ENCODE results near the gene EDA. TPM values are rescaled to one million over a fixed set of nuclear protein-coding genes. Genes with fewer than 3 reads are reported as not detected.
"Not testable (repeated sequence)": the region's sequence is repeated elsewhere in the genome, so short reads cannot be mapped to it uniquely, and the experiment has no call there.

Gene EDA
- total RNA-seq, 2 donors from 2014 or later, result 59.0 to 70.6 TPM

- DNase-seq, result no peak
- peaks cover 43% of the 10 kb centered on the region for H3K9me3 Mint-ChIP-seq
- WGBS, 2 experiments (ENCODE audit: insufficient coverage in 1 of 2, insufficient read length in 1 of 2), result 100% methylated on average over 2 of the region's 2 CpGs; no CpG with 5 or more reads in 1 of the 2 experiments
These were observed 379.6 kb downstream of the EDA start for GRCh38 chrX:69995362-69996112.

GRCh38 chrX:69996113-69996468 is 380.2 kb downstream of the EDA start:
- Mint-ChIP-seq H3K27me3 (ENCODE audit: insufficient read depth) (peaks cover 3% of the 10 kb centered on the region), H3K36me3 (ENCODE audit: low read depth) (peaks cover 33% of the 10 kb centered on the region), H3K9me3 (peaks cover 41% of the 10 kb centered on the region), H3K4me1 (no peaks in the 10 kb centered on the region), H3K27ac (no peak overlapping the region), H3K4me3 (no peak overlapping the region)
- no peak for DNase-seq
- peaks cover 27% of the 10 kb centered on the region for H3K36me3 ChIP-seq (ENCODE audit: control insufficient read depth, insufficient read depth, low read length)
- peak overlapping the region; percentile 53 for H3K4me3 ChIP-seq (ENCODE audit: low read length)
- H3K27me3 ChIP-seq (ENCODE audit: control insufficient read depth, insufficient read depth, low read length, poor library complexity, severe bottlenecking), result no peaks in the 10 kb centered on the region
- no peaks in the 10 kb centered on the region for H3K4me1 ChIP-seq (ENCODE audit: control insufficient read depth, insufficient read depth, low read length)
- H3K27ac ChIP-seq (ENCODE audit: low read depth, low read length), result no peak overlapping the region
- no peak for TF ChIP-seq CTCF (conservative IDR thresholded peaks at IDR 0.05)
- H3K9me3 ChIP-seq (ENCODE audit: control insufficient read depth, low read length), result peaks cover 29% of the 10 kb centered on the region
- no peak overlapping the region for H3K9ac ChIP-seq (ENCODE audit: extremely low read depth, low read length, poor library complexity, severe bottlenecking)

More at GRCh38 chrX:69995362-69996112, 379.6 kb downstream of the EDA start:
- Mint-ChIP-seq H3K27me3 (ENCODE audit: insufficient read depth) (peaks cover 3% of the 10 kb centered on the region), H3K27ac (no peak overlapping the region), H3K36me3 (ENCODE audit: low read depth) (peaks cover 33% of the 10 kb centered on the region), H3K4me1 (no peaks in the 10 kb centered on the region), H3K4me3 (no peak overlapping the region)
- Histone ChIP-seq H3K4me1 (ENCODE audit: control insufficient read depth, insufficient read depth, low read length) (no peaks in the 10 kb centered on the region), H3K36me3 (ENCODE audit: control insufficient read depth, insufficient read depth, low read length) (peaks cover 27% of the 10 kb centered on the region), H3K9ac (ENCODE audit: extremely low read depth, low read length, poor library complexity, severe bottlenecking) (no peak overlapping the region), H3K9me3 (ENCODE audit: control insufficient read depth, low read length) (peaks cover 29% of the 10 kb centered on the region), H3K27ac (ENCODE audit: low read depth, low read length) (no peak overlapping the region), H3K27me3 (ENCODE audit: control insufficient read depth, insufficient read depth, low read length, poor library complexity, severe bottlenecking) (no peaks in the 10 kb centered on the region), H3K4me3 (ENCODE audit: low read length) (peak overlapping the region; percentile 53)
- no peak for TF ChIP-seq CTCF (conservative IDR thresholded peaks at IDR 0.05)

GRCh38 chrX:69998299-69998698 is 382.4 kb downstream of the EDA start:
- H3K4me3 ChIP-seq (ENCODE audit: low read length); H3K9ac ChIP-seq (ENCODE audit: extremely low read depth, low read length, poor library complexity, severe bottlenecking); H3K4me1 ChIP-seq (ENCODE audit: control insufficient read depth, insufficient read depth, low read length); H3K27ac Mint-ChIP-seq; H3K27ac ChIP-seq (ENCODE audit: low read depth, low read length); H3K4me3 Mint-ChIP-seq; H3K4me1 Mint-ChIP-seq; H3K27me3 Mint-ChIP-seq (ENCODE audit: insufficient read depth); H3K27me3 ChIP-seq (ENCODE audit: control insufficient read depth, insufficient read depth, low read length, poor library complexity, severe bottlenecking); DNase-seq: not testable (repeated sequence)
- Mint-ChIP-seq H3K36me3 (ENCODE audit: low read depth) (peaks cover 33% of the 10 kb centered on the region), H3K9me3 (peaks cover 46% of the 10 kb centered on the region)
- peaks cover 23% of the 10 kb centered on the region for H3K36me3 ChIP-seq (ENCODE audit: control insufficient read depth, insufficient read depth, low read length)
- peaks cover 29% of the 10 kb centered on the region for H3K9me3 ChIP-seq (ENCODE audit: control insufficient read depth, low read length)

GRCh38 chrX:70001269-70001668 is 385.4 kb downstream of the EDA start:
- Mint-ChIP-seq H3K27me3 (ENCODE audit: insufficient read depth) (no peaks in the 10 kb centered on the region), H3K4me1 (no peaks in the 10 kb centered on the region), H3K4me3 (no peak overlapping the region), H3K27ac (no peak overlapping the region), H3K9me3 (peaks cover 52% of the 10 kb centered on the region), H3K36me3 (ENCODE audit: low read depth) (peaks cover 28% of the 10 kb centered on the region)
- WGBS, 2 experiments (ENCODE audit: insufficient coverage in 1 of 2, insufficient read length in 1 of 2), result 98 to 100% methylated on average over 2 of the region's 2 CpGs
- Histone ChIP-seq H3K27me3 (ENCODE audit: control insufficient read depth, insufficient read depth, low read length, poor library complexity, severe bottlenecking) (no peaks in the 10 kb centered on the region), H3K4me1 (ENCODE audit: control insufficient read depth, insufficient read depth, low read length) (peaks cover 4% of the 10 kb centered on the region), H3K4me3 (ENCODE audit: low read length) (no peak overlapping the region), H3K27ac (ENCODE audit: low read depth, low read length) (no peak overlapping the region), H3K9ac (ENCODE audit: extremely low read depth, low read length, poor library complexity, severe bottlenecking) (no peak overlapping the region), H3K9me3 (ENCODE audit: control insufficient read depth, low read length) (peaks cover 21% of the 10 kb centered on the region), H3K36me3 (ENCODE audit: control insufficient read depth, insufficient read depth, low read length) (peaks cover 12% of the 10 kb centered on the region)
- TF ChIP-seq CTCF (conservative IDR thresholded peaks at IDR 0.05), result no peak
- no peak for DNase-seq
